ENCODE results near the gene CEACAM18. TPM values are rescaled to one million over a fixed set of nuclear protein-coding genes. Genes with fewer than 3 reads are reported as not detected.

CEACAM18 gene
- total and polyA plus RNA-seq, 2 of the 4 experiments (the other 2 are of a cell fraction): not detected

GRCh38 chr19:51434456-51434855 lies 43.9 kb upstream of the CEACAM18 start:
- ChIA-PET POLR2A (ENCODE audit: unreplicated experiment) (no interaction called here), CTCF (no interaction called here)
- Histone ChIP-seq H2AK5ac (ENCODE audit: low read depth, low read length) (no peak overlapping the region), H3K56ac (ENCODE audit: extremely low read depth, insufficient read depth, low read length) (no peak overlapping the region), H2BK20ac (ENCODE audit: low read depth, low read length) (no peak overlapping the region), H2BK120ac (ENCODE audit: low read depth, low read length) (no peak overlapping the region), H3K18ac (ENCODE audit: low read depth, low read length) (no peak overlapping the region), H3K4ac (ENCODE audit: low read depth, low read length) (no peak overlapping the region), H4K8ac (ENCODE audit: low read depth in 2 of 2, low read length in 2 of 2) (no peak overlapping the region), H4K5ac (ENCODE audit: low read depth, low read length) (no peak overlapping the region), H3K9me1 (ENCODE audit: insufficient read depth, low read length) (no peaks in the 10 kb centered on the region), H2AFZ (replicated peaks; ENCODE audit: low read length, poor library complexity) (no peak overlapping the region), H3K4me1 (ENCODE audit: control insufficient read depth, insufficient read depth, low read length) (no peaks in the 10 kb centered on the region), H3K27me3 (ENCODE audit: control insufficient read depth, insufficient read depth, low read length) (no peaks in the 10 kb centered on the region), H3K23ac (ENCODE audit: low read depth, low read length) (no peak overlapping the region), H3K9ac (ENCODE audit: low read depth, low read length) (no peak overlapping the region), H2AK9ac (replicated peaks; ENCODE audit: low read depth, low read length, poor library complexity) (no peak overlapping the region), H3K14ac (replicated peaks; ENCODE audit: low read depth, low read length) (no peak overlapping the region), H3K27ac (ENCODE audit: insufficient read depth, low read length) (no peak overlapping the region), H3K9me3 (ENCODE audit: control insufficient read depth, insufficient read depth, low read length) (peaks cover 2% of the 10 kb centered on the region; the same call in 1 of the 2 replicates), H4K91ac (ENCODE audit: insufficient read depth, low read depth, low read length) (no peak overlapping the region), H2BK5ac (ENCODE audit: low read depth, low read length, poor library complexity, severe bottlenecking) (no peak overlapping the region), H3K36me3 (ENCODE audit: control insufficient read depth, insufficient read depth, low read length) (no peaks in the 10 kb centered on the region), H4K20me1 (ENCODE audit: insufficient read depth, low read length) (no peaks in the 10 kb centered on the region), H3K4me3 (ENCODE audit: insufficient read depth, low read depth, low read length) (no peak overlapping the region), H3K79me1 (ENCODE audit: low read depth in 1 of 2, low read length in 2 of 2) (no peaks in the 10 kb centered on the region), H3K4me2 (ENCODE audit: low read depth, low read length) (no peak overlapping the region), H2BK15ac (ENCODE audit: low read depth, low read length) (no peak overlapping the region)
- WGBS, 2 experiments (ENCODE audit: extremely low coverage in 2 of 2, insufficient read length in 1 of 2): no CpG with 5 or more reads among the region's 1 CpG
- DNase-seq (no peak), ATAC-seq (ENCODE audit: low read depth) (no peak)
- in situ Hi-C loops (cut with MboI; ENCODE audit: low sequenced_read_pairs): no loop called here
- intact Hi-C loops (cut with micrococcal nuclease): no loop called here
- BruUV-seq (replicated peaks): no TSS peak
- dilution Hi-C loops (cut with HindIII; ENCODE audit: low sequenced_read_pairs, unreplicated experiment): no loop called here
- TF ChIP-seq MAZ (IDR thresholded peaks at IDR 0.05; ENCODE audit: borderline replicate concordance, low read depth, low read length) (no peak), BHLHE40 (IDR thresholded peaks at IDR 0.05; ENCODE audit: low read depth, low read length) (no peak), SMC3 (IDR thresholded peaks at IDR 0.05; ENCODE audit: low read depth, low read length) (no peak), MAFK (IDR thresholded peaks at IDR 0.05; ENCODE audit: low read depth, low read length) (no peak)

All from IMR-90 (cell line).